ENCODE results near the gene GULP1.

GRCh38 chr2:188272121-188272520 lies 19.6 kb upstream of the GULP1 start:
- TF ChIP-seq CTCF (CRISPR knock-in tag; IDR thresholded peaks at IDR 0.05): no peak
- no peak for TF ChIP-seq ESRRA (CRISPR knock-in tag; IDR thresholded peaks at IDR 0.05; ENCODE audit: low read depth)
- no peak for TF ChIP-seq UBTF (CRISPR knock-in tag; IDR thresholded peaks at IDR 0.05)

All from HepG2 (cell line).